Endothelial cell of umbilical vein (primary cell): ENCODE data around the gene CDC45. TPM values are rescaled to one million over a fixed set of nuclear protein-coding genes. Genes with fewer than 3 reads are reported as not detected.
A peak's percentile ranks its signal among the peaks of the same experiment; 100 is the strongest.

Experiments
- BruUV-seq: library from RNA; stranded (reverse); fragments of 400-500 nt; replicated peaks from 2 replicates; lab custom pipeline; 2021; lab: Mats Ljungman, UMichigan
- CTCF ChIA-PET: fragments of 300-600, 350-600 bp; sonication (Branson Sonifier 250); formaldehyde crosslinking; loops from one replicate; lab custom pipeline; 2021; ENCODE audit warnings: antibody characterized with exemption, inconsistent platforms; lab: Charles Lee
- POLR2A ChIA-PET: fragments of 300-600, 350-600 bp; sonication (Branson Sonifier 250); formaldehyde crosslinking; loops from one replicate; lab custom pipeline; 2021; ENCODE audit warnings: antibody characterized with exemption, inconsistent platforms; lab: Charles Lee
- DNase-seq: peaks from one replicate; pipeline ENCODE4 v3.0.0-alpha.2; 2011; ENCODE audit warnings: low read depth, low spot score
- FAIRE-seq: peaks from 2 replicates; lab custom pipeline; 2011; peaks lifted over from hg19 to GRCh38; lab: Jason Lieb, UNC
- H2AFZ ChIP-seq: 2 replicates; pipeline ENCODE4 v1.6.0; 2012; ENCODE audit warnings: low read depth, low read length, control low read depth, inconsistent platforms
- H3K27ac ChIP-seq: 2 replicates; pipeline ENCODE4 v1.5.1; 2011; ENCODE audit warnings: low read depth, mild to moderate bottlenecking, control low read depth, low read length, moderate library complexity; ENCODE audit not compliant: insufficient read depth
- H3K27me3 ChIP-seq, 2 experiments: 2 replicates each; pipeline versions ENCODE4 v1.6.0 to v1.6.1; 2011; ENCODE audit warnings: low read length in 2 of 2, mixed read lengths in 1 of 2; ENCODE audit not compliant: control insufficient read depth in 2 of 2, insufficient read depth in 2 of 2
- H3K36me3 ChIP-seq, 2 experiments: 2 replicates in 1 of 2; 3 replicates in 1 of 2; pipeline ENCODE4 v1.5.1; 2011; ENCODE audit warnings: low read length in 2 of 2, mild to moderate bottlenecking in 1 of 2, moderate library complexity in 1 of 2; ENCODE audit not compliant: control insufficient read depth in 2 of 2, insufficient read depth in 2 of 2; ENCODE audit errors: extremely low read depth in 1 of 2
- H3K4me1 ChIP-seq: 3 replicates; pipeline ENCODE4 v1.5.1; 2011; ENCODE audit warnings: mild to moderate bottlenecking, low read length; ENCODE audit not compliant: control insufficient read depth, insufficient read depth; ENCODE audit errors: extremely low read depth
- H3K4me2 ChIP-seq: 2 replicates; pipeline ENCODE4 v1.6.1; 2011; ENCODE audit warnings: low read length, control low read depth, mixed read lengths; ENCODE audit not compliant: insufficient read depth
- H3K4me3 ChIP-seq, 3 experiments: fragments of 200-600 bp in 1 of 3; sonication (generic), shearing (Covaris generic) in 1 of 3; replicated peaks in 1 of 3; 2 replicates each; pipeline ENCODE4 v1.5.1; 2011 to 2016; ENCODE audit warnings: control low read depth in 3 of 3, low read length in 3 of 3, mild to moderate bottlenecking in 2 of 3, inconsistent platforms in 1 of 3, low read depth in 1 of 3, moderate library complexity in 1 of 3; ENCODE audit not compliant: insufficient read depth in 1 of 3
- H3K79me2 ChIP-seq: 2 replicates; pipeline ENCODE4 v1.6.0; 2012; ENCODE audit warnings: low read length, inconsistent platforms; ENCODE audit not compliant: control insufficient read depth, insufficient read depth
- H3K9ac ChIP-seq: replicated peaks from 2 replicates; pipeline ENCODE3; 2011; ENCODE audit warnings: low read length, control low read depth; ENCODE audit not compliant: insufficient read depth; ENCODE audit errors: extremely low read depth
- H3K9me1 ChIP-seq: replicated peaks from 3 replicates; pipeline ENCODE4 v1.6.0; 2011; ENCODE audit warnings: mild to moderate bottlenecking, low read length; ENCODE audit not compliant: control insufficient read depth, insufficient read depth; ENCODE audit errors: extremely low read depth
- H3K9me3 ChIP-seq: replicated peaks from 2 replicates; pipeline ENCODE4 v1.5.1; 2012; ENCODE audit warnings: low read length, inconsistent platforms; ENCODE audit not compliant: control insufficient read depth, insufficient read depth
- H4K20me1 ChIP-seq: replicated peaks from 2 replicates; pipeline ENCODE3; 2011; ENCODE audit warnings: mild to moderate bottlenecking, low read length; ENCODE audit not compliant: control insufficient read depth, insufficient read depth; ENCODE audit errors: extremely low read depth
- CTCF ChIP-seq, 2 donors: IDR thresholded peaks; 1 replicate in 1 of 2; 2 replicates in 1 of 2; pipeline ENCODE4 v1.5.1; 2011; ENCODE audit warnings: low read length in 2 of 2, mild to moderate bottlenecking in 2 of 2, moderate library complexity in 2 of 2, control low read depth in 1 of 2, inconsistent platforms in 1 of 2, low read depth in 1 of 2; ENCODE audit not compliant: insufficient read depth in 1 of 2; ENCODE audit errors: extremely low read depth in 1 of 2
- EZH2 ChIP-seq: IDR thresholded peaks from 2 replicates; pipeline ENCODE4 v1.6.1; 2012; ENCODE audit warnings: borderline replicate concordance, low read depth, mild to moderate bottlenecking, moderate library complexity, low read length, inconsistent platforms; ENCODE audit not compliant: severe bottlenecking
- FOS ChIP-seq: IDR thresholded peaks from 2 replicates; pipeline ENCODE4 v1.6.1; 2011; ENCODE audit warnings: mild to moderate bottlenecking, low read length, moderate library complexity, borderline replicate concordance; ENCODE audit not compliant: insufficient read depth
- GATA2 ChIP-seq: IDR thresholded peaks from 2 replicates; pipeline ENCODE4 v1.7.0; 2011; ENCODE audit warnings: low read depth, mild to moderate bottlenecking, moderate library complexity, mixed read lengths, low read length; ENCODE audit not compliant: insufficient read length, insufficient read depth
- JUN ChIP-seq: IDR thresholded peaks from 2 replicates; pipeline ENCODE4 v1.6.1; 2011; ENCODE audit warnings: borderline replicate concordance, low read depth; ENCODE audit not compliant: insufficient read length, insufficient read depth
- MAX ChIP-seq: IDR thresholded peaks from 2 replicates; pipeline ENCODE4 v1.6.1; 2011; ENCODE audit not compliant: insufficient read depth, insufficient read length
- MYC ChIP-seq: IDR thresholded peaks from one replicate; pipeline ENCODE4 v1.6.1; 2011; ENCODE audit warnings: mild to moderate bottlenecking, low read depth, low read length
- POLR2A ChIP-seq: IDR thresholded peaks from 2 replicates; pipeline ENCODE4 v1.6.1; 2012; ENCODE audit warnings: low read depth, mild to moderate bottlenecking, control low read depth, low read length
- POLR2AphosphoS5 ChIP-seq: IDR thresholded peaks from 2 replicates; pipeline ENCODE4 v1.6.1; 2012; ENCODE audit warnings: low read depth, mild to moderate bottlenecking, control low read depth, low read length, moderate library complexity; ENCODE audit not compliant: insufficient read depth
- dilution Hi-C: fragments of 300-500 bp; cut with MboI; formaldehyde crosslinking; loops from one replicate; pipeline ENCODE4 v1.15.0; 2019; ENCODE audit warnings: low sequenced_read_pairs; ENCODE audit not compliant: extremely low pct_ligation_motif_present
- intact Hi-C: fragments of 100-400 bp; cut with micrococcal nuclease; formaldehyde crosslinking; loops from one replicate; pipeline ENCODE4 v1.10.0; 2022
- polyA plus RNA-seq, 4 experiments: library from polyadenylated mRNA; depleted of rRNA in 3 of 4; stranded (reverse) in 3 of 4; unstranded in 1 of 4; fragments of >200 nt; gene quantifications; 2 replicates each; pipeline versions ENCODE4 v1.2.1 to v1.2.3, GENCODE V29; 2011 to 2012; ENCODE audit warnings: missing spikeins in 1 of 4
- total RNA-seq: library from RNA; stranded (reverse); gene quantifications from 2 replicates; pipeline ENCODE4 v1.2.3, GENCODE V29; 2021

The CDC45 gene
- total and polyA plus RNA-seq, 2 donors (not counting 3 experiments of a cell fraction or from before 2014, with no cell fraction given), result 36.6 to 40.6 TPM

- peaks cover 34% of the 10 kb centered on the region for H3K4me1 ChIP-seq
- H3K79me2 ChIP-seq, result peaks cover 18% of the 10 kb centered on the region
- H3K4me3 ChIP-seq, result no peak overlapping the region
- intact Hi-C loops (no loop called here), dilution Hi-C loops (no loop called here)
- no peaks in the 10 kb centered on the region for H3K9me1 ChIP-seq
- no peak overlapping the region for H2AFZ ChIP-seq
- POLR2A ChIA-PET, result no interaction called here
- no TSS peak for BruUV-seq
- H3K9ac ChIP-seq, result no peak overlapping the region
- H4K20me1 ChIP-seq, result no peaks in the 10 kb centered on the region
- no peaks in the 10 kb centered on the region for H3K27me3 ChIP-seq
- peak; percentile 73 for DNase-seq
- H3K36me3 ChIP-seq, result no peaks in the 10 kb centered on the region
- H3K4me2 ChIP-seq, result no peak overlapping the region
- no peak for TF ChIP-seq MAX
- TF ChIP-seq FOS, result no peak
- no peak for TF ChIP-seq EZH2
- TF ChIP-seq MYC, result no peak
- no peak for TF ChIP-seq POLR2A
- TF ChIP-seq GATA2, result no peak
- no peak for TF ChIP-seq CTCF (IDR thresholded peaks at IDR 0.05; ENCODE audit: extremely low read depth in 1 of 2, insufficient read depth in 1 of 2, low read depth in 1 of 2, low read length in 2 of 2)
- TF ChIP-seq JUN, result no peak
- TF ChIP-seq POLR2AphosphoS5, result no peak
- peak; percentile 55 for FAIRE-seq
- H3K9me3 ChIP-seq, result no peaks in the 10 kb centered on the region
- CTCF ChIA-PET, result interaction anchor here (1.7 to 1.8 kb wide), 2 partner anchors 40 to 103 kb away, joined by 3 to 5 read pairs; no protein-coding TSS in a partner anchor
- no peak overlapping the region for H3K27ac ChIP-seq
These were observed 47.6 kb downstream of the CDC45 start for GRCh38 chr22:19527321-19527721.
